PFSK-1 (cell line): Measurements from ENCODE around the gene GNPTG.

Experiments used
- FOXP2 ChIP-seq: optimal IDR thresholded peaks from 2 replicates; pipeline ENCODE3; 2011; ENCODE audit warnings: borderline replicate concordance, control low read depth, inconsistent platforms; ENCODE audit not compliant: insufficient read depth; ENCODE audit errors: extremely low read length, extremely low read depth
- POLR2AphosphoS5 ChIP-seq: IDR thresholded peaks from 2 replicates; pipeline ENCODE4 v1.6.1; 2012; ENCODE audit warnings: low read depth, mild to moderate bottlenecking, control low read depth, low read length, moderate library complexity
- SIN3A ChIP-seq: IDR thresholded peaks from 2 replicates; pipeline ENCODE4 v1.6.1; 2012; ENCODE audit warnings: mild to moderate bottlenecking, low read length, moderate library complexity, borderline replicate concordance; ENCODE audit not compliant: insufficient read depth
- TAF1 ChIP-seq: IDR thresholded peaks from 2 replicates; pipeline ENCODE4 v1.6.1; 2012; ENCODE audit warnings: low read length, control low read depth, borderline replicate concordance; ENCODE audit not compliant: insufficient read depth
- TF ChIP-seq, protein P1 (sequence below), 2 experiments: IDR thresholded peaks; 2 replicates each; pipeline versions ENCODE4 v1.6.1 to v1.8.0; 2011 to 2012; ENCODE audit warnings: low read depth in 2 of 2, low read length in 2 of 2, control low read depth in 1 of 2, inconsistent platforms in 1 of 2, mild to moderate bottlenecking in 1 of 2, moderate library complexity in 1 of 2; ENCODE audit not compliant: insufficient read depth in 1 of 2

The GNPTG gene

DNA sequence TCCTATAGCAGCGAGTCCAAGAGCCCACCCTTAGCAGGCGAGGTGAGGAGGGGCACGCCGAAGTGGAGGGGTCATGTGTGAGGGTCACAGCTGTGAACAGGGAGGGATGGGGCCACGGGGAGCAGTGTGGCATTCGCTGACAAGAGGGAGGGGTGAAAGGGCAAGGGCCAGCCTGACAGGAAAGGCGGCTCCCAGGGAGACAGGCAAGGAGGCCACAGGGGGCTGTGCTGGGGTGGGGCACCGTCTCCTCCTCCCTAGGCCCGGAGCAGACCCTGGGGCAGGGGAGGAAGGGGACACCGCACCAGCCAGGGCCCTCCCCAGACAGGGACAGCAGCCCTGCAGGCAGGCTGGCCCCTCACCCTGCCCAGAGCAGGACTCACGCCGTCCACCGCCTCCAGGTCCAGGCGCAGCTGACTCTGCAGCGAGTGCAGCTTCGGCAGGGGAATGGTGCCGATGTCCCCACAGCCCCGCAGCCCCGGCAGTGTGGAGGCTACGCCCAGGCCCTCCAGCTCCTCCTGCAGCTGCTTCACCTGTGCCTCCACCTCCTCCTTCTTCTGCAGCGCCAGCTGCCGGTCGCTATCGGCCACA, 15.1 kb downstream of the GNPTG start:
- TF ChIP-seq POLR2AphosphoS5 (no peak), SIN3A (no peak), TAF1 (no peak), FOXP2 (no peak)
- TF ChIP-seq, protein P1, sequence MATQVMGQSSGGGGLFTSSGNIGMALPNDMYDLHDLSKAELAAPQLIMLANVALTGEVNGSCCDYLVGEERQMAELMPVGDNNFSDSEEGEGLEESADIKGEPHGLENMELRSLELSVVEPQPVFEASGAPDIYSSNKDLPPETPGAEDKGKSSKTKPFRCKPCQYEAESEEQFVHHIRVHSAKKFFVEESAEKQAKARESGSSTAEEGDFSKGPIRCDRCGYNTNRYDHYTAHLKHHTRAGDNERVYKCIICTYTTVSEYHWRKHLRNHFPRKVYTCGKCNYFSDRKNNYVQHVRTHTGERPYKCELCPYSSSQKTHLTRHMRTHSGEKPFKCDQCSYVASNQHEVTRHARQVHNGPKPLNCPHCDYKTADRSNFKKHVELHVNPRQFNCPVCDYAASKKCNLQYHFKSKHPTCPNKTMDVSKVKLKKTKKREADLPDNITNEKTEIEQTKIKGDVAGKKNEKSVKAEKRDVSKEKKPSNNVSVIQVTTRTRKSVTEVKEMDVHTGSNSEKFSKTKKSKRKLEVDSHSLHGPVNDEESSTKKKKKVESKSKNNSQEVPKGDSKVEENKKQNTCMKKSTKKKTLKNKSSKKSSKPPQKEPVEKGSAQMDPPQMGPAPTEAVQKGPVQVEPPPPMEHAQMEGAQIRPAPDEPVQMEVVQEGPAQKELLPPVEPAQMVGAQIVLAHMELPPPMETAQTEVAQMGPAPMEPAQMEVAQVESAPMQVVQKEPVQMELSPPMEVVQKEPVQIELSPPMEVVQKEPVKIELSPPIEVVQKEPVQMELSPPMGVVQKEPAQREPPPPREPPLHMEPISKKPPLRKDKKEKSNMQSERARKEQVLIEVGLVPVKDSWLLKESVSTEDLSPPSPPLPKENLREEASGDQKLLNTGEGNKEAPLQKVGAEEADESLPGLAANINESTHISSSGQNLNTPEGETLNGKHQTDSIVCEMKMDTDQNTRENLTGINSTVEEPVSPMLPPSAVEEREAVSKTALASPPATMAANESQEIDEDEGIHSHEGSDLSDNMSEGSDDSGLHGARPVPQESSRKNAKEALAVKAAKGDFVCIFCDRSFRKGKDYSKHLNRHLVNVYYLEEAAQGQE (IDR thresholded peaks at IDR 0.05; ENCODE audit: insufficient read depth in 1 of 2, low read depth in 2 of 2, low read length in 2 of 2): no peak

DNA sequence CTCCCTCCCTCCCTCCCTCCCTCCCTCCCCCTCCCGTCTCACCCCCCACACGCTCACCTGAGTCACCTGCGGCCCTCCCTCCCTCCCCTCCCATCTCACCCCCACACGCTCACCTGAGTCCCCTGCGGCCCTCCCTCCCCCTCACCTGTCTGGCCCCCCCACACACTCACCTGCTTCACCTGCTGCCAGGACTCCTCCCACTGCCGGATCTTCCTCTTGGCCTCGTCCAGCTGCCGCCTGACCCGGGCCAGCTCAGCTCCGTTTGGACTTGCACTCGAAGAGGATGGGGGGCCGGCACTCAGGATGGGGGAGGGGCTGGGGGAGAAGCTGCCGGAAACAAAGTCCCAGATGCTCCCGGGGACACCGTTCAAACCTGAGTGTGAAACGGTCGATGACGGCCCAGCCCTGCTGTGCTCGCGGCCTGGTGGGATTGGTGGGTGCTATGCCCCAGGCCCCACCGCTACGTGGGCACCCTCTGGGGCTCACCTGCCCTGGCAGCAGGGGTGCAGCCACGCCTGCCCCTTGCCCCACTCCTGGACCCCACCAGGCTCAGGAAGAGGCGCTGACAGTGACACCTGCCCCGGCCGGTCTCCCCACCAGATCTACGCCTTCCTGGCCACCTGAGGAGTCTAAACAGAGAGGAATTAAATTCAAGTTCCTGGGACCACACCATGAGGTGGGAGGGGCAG, 15.9 kb downstream of the GNPTG start:
- TF ChIP-seq, protein P1 (IDR thresholded peaks at IDR 0.05; ENCODE audit: insufficient read depth in 1 of 2, low read depth in 2 of 2, low read length in 2 of 2): no peak
- TF ChIP-seq FOXP2 (no peak), POLR2AphosphoS5 (no peak), SIN3A (no peak), TAF1 (no peak)

DNA sequence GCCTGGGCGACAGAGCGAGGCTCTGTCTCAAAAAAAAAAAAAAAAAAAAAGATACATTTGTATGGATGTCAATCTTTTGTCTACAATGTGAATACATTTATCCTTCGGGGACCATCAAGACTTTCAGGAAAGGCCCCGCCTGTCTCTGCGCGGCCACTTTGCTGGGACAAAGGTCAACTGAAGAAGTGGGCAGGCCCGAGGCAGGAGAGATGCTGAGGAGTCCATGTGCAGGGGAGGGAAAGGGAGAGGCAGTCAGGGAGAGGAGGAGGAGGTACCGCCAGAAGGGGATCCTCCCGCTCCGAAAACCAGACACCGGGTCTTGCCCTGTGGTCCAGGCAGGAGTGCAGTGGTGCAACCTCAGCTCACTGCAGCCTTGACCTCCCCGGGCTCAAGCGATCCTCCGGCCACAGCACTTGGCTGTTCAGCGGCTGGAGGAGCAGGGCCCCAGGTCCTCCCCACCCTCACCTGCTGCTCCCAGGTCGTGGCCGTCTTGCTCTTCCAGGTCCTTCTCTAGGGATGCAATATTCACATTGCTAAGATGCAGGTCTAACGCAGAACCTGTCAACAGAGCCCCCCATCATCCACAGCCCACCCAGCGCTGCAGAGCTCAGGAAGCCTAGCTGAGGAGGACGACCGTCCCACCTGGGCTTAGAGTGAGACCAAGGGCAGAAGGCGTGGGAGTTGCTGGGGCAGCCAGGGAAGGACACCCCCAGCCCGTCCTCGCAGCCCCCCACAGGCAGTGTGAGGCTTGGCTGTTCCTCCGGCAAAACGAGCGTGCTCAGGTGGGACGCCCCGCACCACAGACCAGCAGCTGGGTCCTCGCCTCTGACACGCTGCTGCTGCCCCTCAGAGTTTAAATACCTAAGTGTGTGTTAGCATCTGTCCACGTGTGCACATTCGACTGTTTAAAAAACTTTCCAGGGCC, 19.6 kb downstream of the GNPTG start:
- no peak for TF ChIP-seq FOXP2
- no peak for TF ChIP-seq POLR2AphosphoS5
- TF ChIP-seq TAF1: no peak
- TF ChIP-seq SIN3A: no peak
- TF ChIP-seq, protein P1 (IDR thresholded peaks at IDR 0.05; ENCODE audit: insufficient read depth in 1 of 2, low read depth in 2 of 2, low read length in 2 of 2): no peak

DNA sequence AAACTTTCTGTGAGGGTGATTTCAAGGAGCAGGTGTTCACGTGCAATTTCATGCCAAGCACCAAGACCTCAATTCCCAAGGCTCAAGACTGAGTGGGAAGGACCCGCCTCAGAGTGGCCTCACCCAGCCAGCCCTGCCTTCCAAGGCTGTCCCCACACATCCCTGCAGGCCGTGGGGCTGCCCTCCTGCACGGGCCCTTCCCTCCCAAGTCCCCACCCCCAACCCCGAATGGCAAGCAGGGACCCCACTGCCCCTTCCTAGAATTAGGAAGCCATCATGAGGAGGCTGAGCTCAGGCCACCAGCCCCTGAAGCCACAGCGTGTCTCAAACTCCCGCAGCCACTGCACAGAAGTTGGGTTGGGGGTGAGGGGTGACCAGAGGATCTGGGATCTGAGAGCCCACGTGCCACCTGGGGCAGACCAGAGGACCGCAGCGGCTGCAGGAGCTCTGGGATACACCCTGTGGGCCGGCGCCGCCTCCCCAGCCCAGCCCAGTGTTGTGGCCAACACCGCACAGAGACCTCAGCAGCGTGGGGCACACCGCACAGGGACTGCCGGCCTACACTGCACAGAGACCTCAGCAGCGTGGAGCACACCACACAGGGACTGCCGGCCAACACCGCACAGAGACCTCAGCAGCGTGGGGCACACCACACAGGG, 20.7 kb downstream of the GNPTG start:
- no peak for TF ChIP-seq TAF1
- TF ChIP-seq FOXP2: no peak
- no peak for TF ChIP-seq POLR2AphosphoS5
- TF ChIP-seq, protein P1 (IDR thresholded peaks at IDR 0.05; ENCODE audit: insufficient read depth in 1 of 2, low read depth in 2 of 2, low read length in 2 of 2): no peak
- no peak for TF ChIP-seq SIN3A
